ENCODE results near the gene TTC21A.

DNA sequence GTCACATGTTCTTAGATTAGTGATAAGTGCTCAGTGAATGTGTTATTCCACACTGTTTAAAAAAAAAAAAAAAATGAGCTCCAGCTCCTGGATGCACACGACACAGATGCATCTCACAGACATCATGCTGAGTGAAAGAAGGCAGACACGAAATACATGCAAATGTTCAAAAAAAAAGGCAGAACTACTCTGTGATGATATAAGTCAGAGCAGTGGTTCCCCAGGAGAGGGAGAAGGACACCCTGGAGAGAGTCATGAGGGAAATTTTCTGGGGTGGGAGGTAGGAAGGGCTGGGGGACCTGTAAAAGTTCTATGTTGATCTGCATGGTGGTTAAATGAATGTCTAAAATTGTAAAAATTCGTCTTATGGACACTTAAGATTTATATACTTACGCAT is 41.6 kb downstream of the TTC21A start:
- TF ChIP-seq, protein P1, sequence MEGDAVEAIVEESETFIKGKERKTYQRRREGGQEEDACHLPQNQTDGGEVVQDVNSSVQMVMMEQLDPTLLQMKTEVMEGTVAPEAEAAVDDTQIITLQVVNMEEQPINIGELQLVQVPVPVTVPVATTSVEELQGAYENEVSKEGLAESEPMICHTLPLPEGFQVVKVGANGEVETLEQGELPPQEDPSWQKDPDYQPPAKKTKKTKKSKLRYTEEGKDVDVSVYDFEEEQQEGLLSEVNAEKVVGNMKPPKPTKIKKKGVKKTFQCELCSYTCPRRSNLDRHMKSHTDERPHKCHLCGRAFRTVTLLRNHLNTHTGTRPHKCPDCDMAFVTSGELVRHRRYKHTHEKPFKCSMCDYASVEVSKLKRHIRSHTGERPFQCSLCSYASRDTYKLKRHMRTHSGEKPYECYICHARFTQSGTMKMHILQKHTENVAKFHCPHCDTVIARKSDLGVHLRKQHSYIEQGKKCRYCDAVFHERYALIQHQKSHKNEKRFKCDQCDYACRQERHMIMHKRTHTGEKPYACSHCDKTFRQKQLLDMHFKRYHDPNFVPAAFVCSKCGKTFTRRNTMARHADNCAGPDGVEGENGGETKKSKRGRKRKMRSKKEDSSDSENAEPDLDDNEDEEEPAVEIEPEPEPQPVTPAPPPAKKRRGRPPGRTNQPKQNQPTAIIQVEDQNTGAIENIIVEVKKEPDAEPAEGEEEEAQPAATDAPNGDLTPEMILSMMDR (IDR thresholded peaks at IDR 0.05 in 2 of 3, conservative IDR thresholded peaks at IDR 0.05 in 1 of 3; ENCODE audit: borderline replicate concordance in 1 of 3, insufficient read depth in 1 of 3, low read depth in 2 of 3, low read length in 2 of 3): no peak
- TF ChIP-seq RAD21 (IDR thresholded peaks at IDR 0.05; ENCODE audit: low read depth) (no peak), ELF1 (IDR thresholded peaks at IDR 0.05; ENCODE audit: borderline replicate concordance, low read depth) (no peak)

Measured in HCT116 (cell line).